Activated CD4-positive, alpha-beta T cell treated with anti-CD3 and anti-CD28 coated beads, Interleukin-2, amount 50 U/mL, for 48 hours (primary cell): ENCODE data around the gene GMDS.

Experiments
- DNase-seq, 2 experiments: peaks; one replicate each; pipeline ENCODE4 v3.0.0-alpha.2; 2020

The GMDS gene

GRCh38 chr6:1819007-1819406 is 426.4 kb downstream of the GMDS start:
- DNase-seq, result no peak

GRCh38 chr6:1817033-1817761 is 428.2 kb downstream of the GMDS start:
- DNase-seq, result no peak

- no peak for DNase-seq
These were observed 429.5 kb downstream of the GMDS start for GRCh38 chr6:1815827-1816452.

GRCh38 chr6:1814279-1814678 is 431.1 kb downstream of the GMDS start:
- no peak for DNase-seq

- DNase-seq, result no peak
These were observed 432.9 kb downstream of the GMDS start for GRCh38 chr6:1812487-1812886.

- DNase-seq, result no peak
These were observed 433.4 kb downstream of the GMDS start for GRCh38 chr6:1812034-1812433.

- DNase-seq, result no peak
These were observed 434.5 kb downstream of the GMDS start for GRCh38 chr6:1810880-1811279.

- no peak for DNase-seq
These were observed 436.0 kb downstream of the GMDS start for GRCh38 chr6:1809291-1809988.

- no peak for DNase-seq
These were observed 438.5 kb downstream of the GMDS start for GRCh38 chr6:1806935-1807334.

- no peak for DNase-seq
These were observed 442.7 kb downstream of the GMDS start for GRCh38 chr6:1802491-1803395.

GRCh38 chr6:1801401-1801800 is 444.0 kb downstream of the GMDS start:
- no peak for DNase-seq

GRCh38 chr6:1800845-1801244 is 444.6 kb downstream of the GMDS start:
- DNase-seq, result no peak

- no peak for DNase-seq
These were observed 446.5 kb downstream of the GMDS start for GRCh38 chr6:1798965-1799325.

GRCh38 chr6:1798303-1798964 is 447.0 kb downstream of the GMDS start:
- DNase-seq, result no peak

- DNase-seq, result no peak
These were observed 447.6 kb downstream of the GMDS start for GRCh38 chr6:1797801-1798200.

GRCh38 chr6:1796706-1797529 is 448.5 kb downstream of the GMDS start:
- DNase-seq, result no peak

- DNase-seq, result no peak
These were observed 449.5 kb downstream of the GMDS start for GRCh38 chr6:1795910-1796309.

- peak; percentile 19 to 27 for DNase-seq
These were observed 452.4 kb downstream of the GMDS start for GRCh38 chr6:1792989-1793388.

GRCh38 chr6:1790684-1791083 is 454.7 kb downstream of the GMDS start:
- no peak for DNase-seq

GRCh38 chr6:1789092-1789491 is 456.3 kb downstream of the GMDS start:
- DNase-seq, result no peak

- DNase-seq, result no peak
These were observed 457.5 kb downstream of the GMDS start for GRCh38 chr6:1787894-1788293.
